OCI-LY7 (cell line): ENCODE results near the gene TMPRSS9. TPM values are rescaled to one million over a fixed set of nuclear protein-coding genes. Genes with fewer than 3 reads are reported as not detected.

Source experiments
- BruUV-seq: library from RNA; stranded (reverse); fragments of 400-500 nt; replicated peaks from 2 replicates; lab custom pipeline; 2021; lab: Mats Ljungman, UMichigan
- CTCF ChIA-PET: fragments of 300-600 bp; sonication (Branson Sonifier 250); formaldehyde crosslinking; loops from one replicate; lab custom pipeline; 2022; ENCODE audit warnings: antibody characterized with exemption; ENCODE audit not compliant: unreplicated experiment; lab: Charles Lee
- POLR2A ChIA-PET: fragments of 300-600 bp; sonication (Branson Sonifier 250); formaldehyde crosslinking; loops from one replicate; lab custom pipeline; 2022; ENCODE audit warnings: antibody characterized with exemption; lab: Charles Lee
- DNase-seq: peaks from one replicate; pipeline ENCODE4 v3.0.0-alpha.2; 2015; ENCODE audit warnings: low spot score
- H2AFZ ChIP-seq: fragments of 200-600 bp; sonication (generic), shearing (Covaris generic); 2 replicates; pipeline ENCODE4 v1.6.1; 2014; ENCODE audit warnings: mild to moderate bottlenecking, antibody characterized with exemption, low read length, moderate library complexity
- H3K27ac ChIP-seq: fragments of 200-600 bp; sonication (generic); 2 replicates; pipeline ENCODE4 v1.5.1; 2014; ENCODE audit warnings: mixed run types, low read depth, mild to moderate bottlenecking, moderate library complexity, low read length, inconsistent platforms; ENCODE audit not compliant: poor library complexity, severe bottlenecking
- H3K36me3 ChIP-seq: fragments of 200-600 bp; sonication (generic); 2 replicates; pipeline ENCODE4 v1.6.1; 2014; ENCODE audit warnings: mild to moderate bottlenecking, antibody characterized with exemption, low read length, moderate library complexity, mixed read lengths; ENCODE audit not compliant: insufficient read depth
- H3K4me1 ChIP-seq: fragments of 200-600 bp; sonication (generic); 2 replicates; pipeline ENCODE4 v1.5.1; 2014; ENCODE audit warnings: mild to moderate bottlenecking, low read length; ENCODE audit not compliant: insufficient read depth, poor library complexity, severe bottlenecking
- H3K4me2 ChIP-seq: fragments of 200-600 bp; sonication (generic); 2 replicates; pipeline ENCODE4 v1.6.1; 2014; ENCODE audit warnings: mild to moderate bottlenecking, low read length
- H3K4me3 ChIP-seq: fragments of 200-600 bp; sonication (generic); 2 replicates; pipeline ENCODE4 v1.5.1; 2014; ENCODE audit warnings: mild to moderate bottlenecking, low read depth, low read length; ENCODE audit not compliant: poor library complexity, severe bottlenecking
- H3K79me2 ChIP-seq: fragments of 200-600 bp; sonication (generic); 2 replicates; pipeline ENCODE4 v1.6.1; 2016; ENCODE audit warnings: low read depth, mild to moderate bottlenecking, low read length, moderate library complexity, mixed read lengths; ENCODE audit not compliant: insufficient read depth
- H3K9me2 ChIP-seq: fragments of 200-600 bp; sonication (generic); 2 replicates; pipeline ENCODE4 v1.6.1; 2016; ENCODE audit warnings: mild to moderate bottlenecking, low read length, mixed read lengths; ENCODE audit not compliant: insufficient read depth
- H3K9me3 ChIP-seq: fragments of 200-600 bp; sonication (generic); 2 replicates; pipeline ENCODE4 v1.6.1; 2014; ENCODE audit warnings: mild to moderate bottlenecking, mixed run types, low read length, mixed read lengths
- H4K20me1 ChIP-seq: fragments of 200-600 bp; sonication (generic); 2 replicates; pipeline ENCODE4 v1.6.1; 2014; ENCODE audit warnings: mild to moderate bottlenecking, antibody characterized with exemption, low read length, moderate library complexity, mixed read lengths; ENCODE audit not compliant: insufficient read depth
- EZH2phosphoT487 ChIP-seq: fragments of 200-600 bp; sonication (generic); IDR thresholded peaks from 2 replicates; pipeline ENCODE4 v1.6.1; 2018; ENCODE audit warnings: low read depth, borderline replicate concordance, mild to moderate bottlenecking, mixed run types, antibody characterized with exemption, low read length, moderate library complexity, mixed read lengths
- intact Hi-C: fragments of 100-400 bp; cut with micrococcal nuclease; formaldehyde crosslinking; loops from one replicate; pipeline ENCODE4 v1.10.0; 2022; ENCODE audit not compliant: unreplicated experiment
- total RNA-seq, 2 experiments: library from RNA; depleted of rRNA in 1 of 2; stranded (reverse); fragments of >200 nt in 1 of 2; shearing (Covaris generic) in 1 of 2; gene quantifications; 2 replicates each; pipeline ENCODE4 v1.2.3, GENCODE V29; 2014 to 2022
- TF ChIP-seq, protein P1 (sequence below): fragments of 200-600 bp; sonication (generic); conservative IDR thresholded peaks from 2 replicates; pipeline ENCODE4 v1.5.1; 2014; ENCODE audit warnings: mild to moderate bottlenecking, antibody characterized with exemption, low read length, moderate library complexity, mixed read lengths

The TMPRSS9 gene
- total RNA-seq, 2 experiments from 2014 or later: 0.44 TPM; not detected in 1

DNA sequence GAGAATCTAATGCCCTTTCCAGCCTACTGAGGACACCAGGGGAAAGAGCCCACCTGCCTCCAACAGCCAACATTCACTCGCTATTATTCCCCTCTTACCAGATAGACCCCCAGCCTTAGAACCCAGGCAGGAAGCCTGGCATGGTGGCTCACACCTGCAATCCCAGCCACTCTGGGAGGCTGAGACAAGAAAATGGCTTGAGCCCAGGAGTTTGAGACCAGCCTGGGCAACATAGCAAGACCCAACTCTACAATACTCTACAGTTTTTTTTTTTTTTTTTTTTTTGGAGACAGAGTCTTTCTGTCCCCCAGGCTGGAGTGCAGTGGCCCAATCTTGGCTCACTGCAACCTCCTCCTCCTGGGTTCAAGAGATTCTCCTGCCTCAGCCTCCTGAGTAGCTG lies 100.2 kb downstream of the TMPRSS9 start:
- ChIA-PET POLR2A (no interaction called here), CTCF (no interaction called here)
- DNase-seq: no peak
- BruUV-seq: no TSS peak
- Histone ChIP-seq H3K4me2 (no peak overlapping the region), H3K36me3 (peaks cover 6% of the 10 kb centered on the region; the same call in 1 of the 2 replicates), H4K20me1 (peaks cover 8% of the 10 kb centered on the region; the same call in 1 of the 2 replicates), H3K9me2 (no peaks in the 10 kb centered on the region), H3K4me1 (peaks cover 36% of the 10 kb centered on the region), H3K27ac (no peak overlapping the region), H3K4me3 (no peak overlapping the region), H2AFZ (no peak overlapping the region), H3K9me3 (no peaks in the 10 kb centered on the region), H3K79me2 (peaks cover 14% of the 10 kb centered on the region)
- intact Hi-C loops: no loop called here
- TF ChIP-seq, protein P1, sequence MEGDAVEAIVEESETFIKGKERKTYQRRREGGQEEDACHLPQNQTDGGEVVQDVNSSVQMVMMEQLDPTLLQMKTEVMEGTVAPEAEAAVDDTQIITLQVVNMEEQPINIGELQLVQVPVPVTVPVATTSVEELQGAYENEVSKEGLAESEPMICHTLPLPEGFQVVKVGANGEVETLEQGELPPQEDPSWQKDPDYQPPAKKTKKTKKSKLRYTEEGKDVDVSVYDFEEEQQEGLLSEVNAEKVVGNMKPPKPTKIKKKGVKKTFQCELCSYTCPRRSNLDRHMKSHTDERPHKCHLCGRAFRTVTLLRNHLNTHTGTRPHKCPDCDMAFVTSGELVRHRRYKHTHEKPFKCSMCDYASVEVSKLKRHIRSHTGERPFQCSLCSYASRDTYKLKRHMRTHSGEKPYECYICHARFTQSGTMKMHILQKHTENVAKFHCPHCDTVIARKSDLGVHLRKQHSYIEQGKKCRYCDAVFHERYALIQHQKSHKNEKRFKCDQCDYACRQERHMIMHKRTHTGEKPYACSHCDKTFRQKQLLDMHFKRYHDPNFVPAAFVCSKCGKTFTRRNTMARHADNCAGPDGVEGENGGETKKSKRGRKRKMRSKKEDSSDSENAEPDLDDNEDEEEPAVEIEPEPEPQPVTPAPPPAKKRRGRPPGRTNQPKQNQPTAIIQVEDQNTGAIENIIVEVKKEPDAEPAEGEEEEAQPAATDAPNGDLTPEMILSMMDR: no peak
- TF ChIP-seq EZH2phosphoT487: no peak

DNA sequence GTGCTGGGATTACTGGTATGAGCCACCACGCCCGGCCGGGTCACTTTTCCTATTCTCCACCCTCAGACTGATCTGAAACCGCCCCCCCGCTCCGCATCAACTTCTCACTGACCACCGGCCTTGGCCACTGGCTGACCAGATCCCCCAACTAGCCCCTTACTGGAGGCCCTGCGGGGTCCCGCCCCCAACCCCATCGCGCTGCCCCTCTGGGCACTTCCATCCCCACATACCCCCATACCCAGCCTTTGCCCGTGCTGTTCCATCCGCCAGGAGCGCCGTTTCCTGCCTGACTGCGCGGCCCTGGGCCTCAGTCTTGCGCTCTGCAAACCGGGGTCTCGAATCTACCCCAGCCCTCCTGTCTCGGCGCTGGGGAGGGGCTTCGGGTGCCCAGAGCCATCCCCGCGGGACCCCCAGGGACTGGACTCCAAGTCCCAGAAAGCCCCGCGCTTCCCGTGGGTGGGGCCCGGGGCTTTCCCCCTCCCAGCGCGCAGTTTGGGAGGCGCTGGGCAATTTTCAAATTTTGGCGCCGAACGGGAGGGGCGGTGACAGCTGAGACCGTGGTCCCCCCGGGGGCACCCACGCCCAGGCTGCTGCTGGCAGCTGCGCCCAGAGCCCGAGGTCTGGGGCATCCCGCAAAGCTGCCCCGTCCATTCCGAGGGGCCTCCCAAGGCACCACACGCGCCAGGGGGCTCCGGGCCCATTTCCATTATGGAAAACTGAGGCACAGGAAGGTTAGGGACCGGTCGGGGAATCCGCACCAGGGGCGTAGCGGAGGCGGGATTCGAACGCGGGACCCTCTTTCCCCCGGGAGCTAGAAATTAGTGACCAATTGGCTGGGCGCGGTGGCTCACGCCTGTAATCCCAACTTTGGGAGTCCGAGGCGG lies 101.9 kb downstream of the TMPRSS9 start:
- ChIA-PET CTCF (no interaction called here), POLR2A (interaction anchor here (0.7 to 1.4 kb wide), 4 partner anchors 14 to 251 kb away, joined by 3 to 4 read pairs (median 3); partner anchors contain the start of gene GADD45B)
- no peak overlapping the region for H3K27ac ChIP-seq
- BruUV-seq: no TSS peak
- no peaks in the 10 kb centered on the region for H3K36me3 ChIP-seq
- peak; percentile 77 for DNase-seq
- peak overlapping the region; percentile 100 for H2AFZ ChIP-seq
- no peaks in the 10 kb centered on the region for H3K79me2 ChIP-seq
- H3K4me3 ChIP-seq: peak overlapping the region; percentile 77
- no peaks in the 10 kb centered on the region for H4K20me1 ChIP-seq
- H3K9me2 ChIP-seq: no peaks in the 10 kb centered on the region
- H3K4me2 ChIP-seq: peak overlapping the region; percentile 99
- no peaks in the 10 kb centered on the region for H3K9me3 ChIP-seq
- intact Hi-C loops: no loop called here
- TF ChIP-seq EZH2phosphoT487: no peak
- TF ChIP-seq, protein P1: no peak
- peaks cover 37% of the 10 kb centered on the region for H3K4me1 ChIP-seq
